Panc1 (cell line): ENCODE data around the gene ADARB2.

ENCODE experiments used
- CTCF ChIP-seq: fragments of 450-650 bp; IDR thresholded peaks from 2 replicates; pipeline ENCODE4 v1.5.1; 2017; ENCODE audit warnings: mild to moderate bottlenecking
- POLR2AphosphoS5 ChIP-seq: IDR thresholded peaks from 2 replicates; pipeline ENCODE4 v1.6.1; 2012; ENCODE audit warnings: mild to moderate bottlenecking, low read depth, low read length, moderate library complexity
- REST ChIP-seq, 2 experiments: IDR thresholded peaks; 2 replicates each; pipeline ENCODE4 v1.6.1; 2011 to 2012; ENCODE audit warnings: low read depth in 2 of 2, control low read depth in 1 of 2, low read length in 1 of 2, mild to moderate bottlenecking in 1 of 2, moderate library complexity in 1 of 2; ENCODE audit not compliant: insufficient read depth in 1 of 2

DNA sequence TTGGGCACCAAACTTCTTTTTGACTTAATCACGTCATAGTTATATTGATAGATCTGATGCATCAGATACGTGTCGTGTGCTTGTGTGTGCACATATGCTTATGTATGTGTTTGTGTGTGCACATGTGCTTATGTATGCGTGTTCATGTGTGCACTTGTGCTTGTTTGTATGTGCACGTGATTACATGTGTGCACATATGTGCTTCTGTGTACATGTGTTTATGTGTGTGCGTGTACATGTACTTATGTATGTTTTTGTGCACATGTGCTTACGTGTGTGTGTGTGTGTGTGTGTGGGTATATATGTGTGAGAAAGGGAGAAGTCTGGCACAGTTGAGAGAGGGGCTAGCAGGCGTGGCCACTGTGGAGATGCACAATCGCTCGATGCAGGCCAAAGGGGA lies 507.8 kb downstream of the ADARB2 start:
- TF ChIP-seq REST (IDR thresholded peaks at IDR 0.05; ENCODE audit: insufficient read depth in 1 of 2, low read depth in 2 of 2, low read length in 1 of 2) (no peak), CTCF (no peak), POLR2AphosphoS5 (no peak)
